SK-N-SH (cell line): ENCODE results near the gene ATP6V1G2. TPM values are rescaled to one million over a fixed set of nuclear protein-coding genes. Genes with fewer than 3 reads are reported as not detected.

Experiments used
- CTCF ChIA-PET: fragments of 300-600, 350-600 bp; formaldehyde crosslinking; extraction: SDS; loops from one replicate; lab custom pipeline; 2021; lab: Yijun Ruan, JAX
- POLR2A ChIA-PET: fragments of 350-600 bp; sonication (Branson Sonifier 250); formaldehyde crosslinking; extraction: SDS; loops from one replicate; lab custom pipeline; 2020; ENCODE audit warnings: antibody characterized with exemption, inconsistent platforms; lab: Yijun Ruan, JAX
- DNase-seq: peaks from one replicate; pipeline ENCODE4 v3.0.0; 2012
- H2AFZ ChIP-seq: fragments of 200-600 bp; sonication (generic); 2 replicates; pipeline ENCODE4 v1.8.1; 2016; ENCODE audit warnings: antibody characterized with exemption, mild to moderate bottlenecking, low read depth
- H3F3A ChIP-seq: fragments of 200-600 bp; sonication (generic); replicated peaks from 2 replicates; pipeline ENCODE3; 2016; ENCODE audit warnings: antibody characterized with exemption, mild to moderate bottlenecking; ENCODE audit not compliant: insufficient read depth
- H3K27ac ChIP-seq, 2 experiments: fragments of 200-500 bp in 1 of 2; fragments of 200-600 bp in 1 of 2; sonication (Bioruptor generic) in 1 of 2; sonication (generic), shearing (Covaris generic) in 1 of 2; 2 replicates each; pipeline versions ENCODE4 v1.5.1 to v1.6.1; 2014 to 2016; ENCODE audit warnings: low read depth in 2 of 2, inconsistent platforms in 1 of 2, low read length in 1 of 2, mild to moderate bottlenecking in 1 of 2, mixed read lengths in 1 of 2
- H3K27me3 ChIP-seq: fragments of 200-600 bp; sonication (generic), shearing (Covaris generic); 2 replicates; pipeline ENCODE4 v1.6.1; 2016; ENCODE audit warnings: mixed run types; ENCODE audit not compliant: insufficient read depth
- H3K36me3 ChIP-seq, 2 experiments: fragments of 200-500 bp in 1 of 2; fragments of 200-600 bp in 1 of 2; sonication (Bioruptor generic) in 1 of 2; sonication (generic) in 1 of 2; replicated peaks in 1 of 2; 2 replicates each; pipeline versions ENCODE3 to v1.5.1; 2014 to 2016; ENCODE audit warnings: low read length in 1 of 2, mild to moderate bottlenecking in 1 of 2; ENCODE audit not compliant: insufficient read depth in 2 of 2, control insufficient read depth in 1 of 2
- H3K4me1 ChIP-seq, 2 experiments: fragments of 200-500 bp in 1 of 2; fragments of 200-600 bp in 1 of 2; sonication (Bioruptor generic) in 1 of 2; sonication (generic), shearing (Covaris generic) in 1 of 2; 2 replicates each; pipeline versions ENCODE4 v1.5.1 to v1.6.1; 2014 to 2016; ENCODE audit warnings: low read depth in 1 of 2, low read length in 1 of 2, mixed run types in 1 of 2; ENCODE audit not compliant: insufficient read depth in 2 of 2, control insufficient read depth in 1 of 2
- H3K4me2 ChIP-seq: fragments of 200-600 bp; sonication (generic), shearing (Covaris generic); 2 replicates; pipeline ENCODE4 v1.6.1; 2017; ENCODE audit warnings: mixed run types
- H3K4me3 ChIP-seq, 2 experiments: fragments of 200-500 bp in 1 of 2; fragments of 200-600 bp in 1 of 2; sonication (Bioruptor generic) in 1 of 2; sonication (generic), shearing (Covaris generic) in 1 of 2; 2 replicates each; pipeline versions ENCODE4 v1.5.1 to v1.8.1; 2014 to 2016; ENCODE audit warnings: low read depth in 2 of 2, inconsistent platforms in 1 of 2, low read length in 1 of 2, mild to moderate bottlenecking in 1 of 2, mixed read lengths in 1 of 2, moderate library complexity in 1 of 2
- H3K79me2 ChIP-seq: fragments of 200-600 bp; sonication (generic); 2 replicates; pipeline ENCODE4 v1.8.1; 2017; ENCODE audit warnings: mild to moderate bottlenecking; ENCODE audit not compliant: insufficient read depth
- H3K9ac ChIP-seq: fragments of 200-600 bp; sonication (generic); 2 replicates; pipeline ENCODE4 v1.6.1; 2017; ENCODE audit warnings: mixed run types
- H3K9me2 ChIP-seq: fragments of 200-600 bp; sonication (generic); 2 replicates; pipeline ENCODE4 v1.6.1; 2017; ENCODE audit warnings: mixed run types
- H3K9me3 ChIP-seq: fragments of 200-600 bp; sonication (generic); 2 replicates; pipeline ENCODE4 v1.6.1; 2017; ENCODE audit warnings: mixed run types, mild to moderate bottlenecking, moderate library complexity
- H4K20me1 ChIP-seq: fragments of 200-600 bp; sonication (generic); 2 replicates; pipeline ENCODE4 v1.6.1; 2017; ENCODE audit warnings: mild to moderate bottlenecking, mixed run types; ENCODE audit not compliant: insufficient read depth
- FOXJ3 ChIP-seq: sonication (generic); formaldehyde crosslinking; IDR thresholded peaks from 2 replicates; pipeline ENCODE4 v1.5.1; 2020; ENCODE audit warnings: mild to moderate bottlenecking, missing genetic modification reagents
- FOXM1 ChIP-seq: IDR thresholded peaks from 2 replicates; pipeline ENCODE4 v1.4.0; 2012; ENCODE audit warnings: low read depth, mild to moderate bottlenecking
- GATA2 ChIP-seq: sonication (generic); formaldehyde crosslinking; IDR thresholded peaks from 2 replicates; pipeline ENCODE4 v1.5.0; 2020; ENCODE audit warnings: mild to moderate bottlenecking, missing genetic modification reagents
- JUND ChIP-seq: IDR thresholded peaks from 2 replicates; pipeline ENCODE4 v1.4.0; 2012
- MAX ChIP-seq: IDR thresholded peaks from 2 replicates; pipeline ENCODE4 v1.4.0; 2012; ENCODE audit warnings: low read depth
- MEF2A ChIP-seq: IDR thresholded peaks from 2 replicates; pipeline ENCODE4 v1.4.0; 2012; ENCODE audit warnings: low read depth, borderline replicate concordance
- MXI1 ChIP-seq: IDR thresholded peaks from 2 replicates; pipeline ENCODE4 v1.6.1; 2012; ENCODE audit warnings: mild to moderate bottlenecking, low read depth, low read length, improper control_type of control experiment
- PBX3 ChIP-seq: IDR thresholded peaks from 2 replicates; pipeline ENCODE4; 2012
- POLR2AphosphoS5 ChIP-seq: IDR thresholded peaks from 2 replicates; pipeline ENCODE4 v1.6.1; 2012; ENCODE audit warnings: low read depth, low read length
- RCOR1 ChIP-seq: fragments of 150-350 bp; IDR thresholded peaks from 2 replicates; pipeline ENCODE4 v1.6.1; 2017; ENCODE audit warnings: antibody characterized with exemption, low read length
- REST ChIP-seq: IDR thresholded peaks from 2 replicates; pipeline ENCODE4 v1.6.1; 2012; ENCODE audit warnings: mild to moderate bottlenecking, low read depth, low read length, moderate library complexity
- RXRA ChIP-seq: IDR thresholded peaks from 2 replicates; pipeline ENCODE4 v1.4.0; 2012; ENCODE audit warnings: low read depth, mild to moderate bottlenecking, borderline replicate concordance
- SIN3A ChIP-seq: IDR thresholded peaks from 2 replicates; pipeline ENCODE4 v1.6.1; 2012; ENCODE audit warnings: low read depth, mild to moderate bottlenecking, low read length, moderate library complexity, borderline replicate concordance
- TAF1 ChIP-seq: IDR thresholded peaks from 2 replicates; pipeline ENCODE4 v1.6.1; 2012; ENCODE audit warnings: low read depth, mild to moderate bottlenecking, low read length, moderate library complexity, borderline replicate concordance
- TCF12 ChIP-seq: IDR thresholded peaks from 2 replicates; pipeline ENCODE4 v1.4.0; 2012
- TEAD4 ChIP-seq: IDR thresholded peaks from 2 replicates; pipeline ENCODE4 v1.4.0; 2012; ENCODE audit warnings: mild to moderate bottlenecking, borderline replicate concordance; ENCODE audit not compliant: insufficient read depth
- USF1 ChIP-seq: IDR thresholded peaks from 2 replicates; pipeline ENCODE4 v1.4.0; 2012; ENCODE audit warnings: low read depth, borderline replicate concordance
- YY1 ChIP-seq: IDR thresholded peaks from 2 replicates; pipeline ENCODE4 v1.4.0; 2012; ENCODE audit warnings: low read depth, mild to moderate bottlenecking
- WGBS: methylation state at CpG from one replicate; pipeline ENCODE4 v1.1.6; 2017; ENCODE audit warnings: low lambda C conversion rate; 5-methylcytosine and 5-hydroxymethylcytosine counted together
- polyA plus RNA-seq, 3 experiments: library from polyadenylated mRNA; depleted of rRNA; stranded (reverse); fragments of >200 nt; gene quantifications; 2 replicates each; pipeline ENCODE4 v1.2.3, GENCODE V29; 2012

Gene ATP6V1G2
- polyA plus RNA-seq, 1 of the 3 experiments (the other 2 are of a cell fraction) = 13.6 TPM

GRCh38 chr6:31541059-31541657 lies 5.2 kb downstream of the ATP6V1G2 start:
- Histone ChIP-seq H3K27ac (peak overlapping the region; percentile 95 to 97), H3K79me2 (peaks cover 66% of the 10 kb centered on the region), H3K9me2 (no peaks in the 10 kb centered on the region), H3K4me1 (peaks cover 15 to 25% of the 10 kb centered on the region in 2 experiments; a peak in 3 of 4 replicates), H2AFZ (no peak overlapping the region), H3K36me3 (peaks cover 29 to 40% of the 10 kb centered on the region in 2 experiments), H3K4me3 (peak overlapping the region; percentile 74 to 91), H3K9ac (peak overlapping the region; percentile 96), H3F3A (peaks cover 4% of the 10 kb centered on the region), H3K4me2 (peak overlapping the region; percentile 87), H3K27me3 (no peaks in the 10 kb centered on the region), H3K9me3 (no peaks in the 10 kb centered on the region), H4K20me1 (peaks cover 49% of the 10 kb centered on the region)
- CTCF ChIA-PET = interaction anchor here (1.2 to 11.9 kb wide), 4 partner anchors 9 to 68 kb away, joined by 4 to 301 read pairs (median 5); partner anchors contain the start of gene NCR3
- POLR2A ChIA-PET = interaction anchor here (0.6 to 3.4 kb wide), 18 partner anchors 9 to 1431 kb away, joined by 3 to 12 read pairs (median 4); partner anchors contain the start of genes ABCF1, ABHD16A, BAG6 and PRRC2A
- peak; percentile 52 for DNase-seq
- peak; percentile 30; the same call in 1 of the 2 replicates for TF ChIP-seq MXI1
- TF ChIP-seq REST = no peak
- TF ChIP-seq SIN3A = peak; percentile 52; the same call in 1 of the 2 replicates
- TF ChIP-seq MAX = no peak
- WGBS = 2% methylated on average over 20 of the region's 21 CpGs

- Histone ChIP-seq H4K20me1 (peaks cover 54% of the 10 kb centered on the region), H3K4me1 (peaks cover 15 to 20% of the 10 kb centered on the region in 2 experiments; a peak in 3 of 4 replicates), H3F3A (peaks cover 4% of the 10 kb centered on the region), H3K27ac (peak overlapping the region; percentile 95 to 97; a peak in 2 of 4 replicates), H3K9me3 (no peaks in the 10 kb centered on the region), H3K4me2 (peak overlapping the region; percentile 87), H3K36me3 (peaks cover 34 to 45% of the 10 kb centered on the region in 2 experiments), H3K4me3 (peak overlapping the region; percentile 74 to 91), H3K79me2 (peaks cover 71% of the 10 kb centered on the region), H3K9ac (peak overlapping the region; percentile 96), H2AFZ (no peak overlapping the region), H3K27me3 (no peaks in the 10 kb centered on the region), H3K9me2 (no peaks in the 10 kb centered on the region)
- ChIA-PET POLR2A (interaction anchor here (3.4 kb wide), 1 partner anchor 9 kb away, joined by 12 read pairs; no protein-coding TSS in a partner anchor), CTCF (interaction anchor here (1.0 to 11.9 kb wide), 2 partner anchors 9 to 58 kb away, joined by 3 to 301 read pairs; partner anchors contain the start of gene NCR3)
- 6% methylated on average over 4 of the region's 4 CpGs for WGBS
- no peak for DNase-seq
- TF ChIP-seq MEF2A (no peak), PBX3 (no peak), YY1 (no peak), GATA2 (CRISPR knock-in tag) (no peak), MXI1 (no peak), TCF12 (no peak), RCOR1 (no peak), TEAD4 (no peak), JUND (no peak), POLR2AphosphoS5 (no peak), RXRA (no peak), FOXJ3 (CRISPR knock-in tag) (no peak), TAF1 (no peak), FOXM1 (no peak), USF1 (no peak)
These were observed 5.8 kb downstream of the ATP6V1G2 start for GRCh38 chr6:31540640-31541039.
